Measurements from ENCODE around the gene B3GAT1.

B3GAT1 gene

DNA sequence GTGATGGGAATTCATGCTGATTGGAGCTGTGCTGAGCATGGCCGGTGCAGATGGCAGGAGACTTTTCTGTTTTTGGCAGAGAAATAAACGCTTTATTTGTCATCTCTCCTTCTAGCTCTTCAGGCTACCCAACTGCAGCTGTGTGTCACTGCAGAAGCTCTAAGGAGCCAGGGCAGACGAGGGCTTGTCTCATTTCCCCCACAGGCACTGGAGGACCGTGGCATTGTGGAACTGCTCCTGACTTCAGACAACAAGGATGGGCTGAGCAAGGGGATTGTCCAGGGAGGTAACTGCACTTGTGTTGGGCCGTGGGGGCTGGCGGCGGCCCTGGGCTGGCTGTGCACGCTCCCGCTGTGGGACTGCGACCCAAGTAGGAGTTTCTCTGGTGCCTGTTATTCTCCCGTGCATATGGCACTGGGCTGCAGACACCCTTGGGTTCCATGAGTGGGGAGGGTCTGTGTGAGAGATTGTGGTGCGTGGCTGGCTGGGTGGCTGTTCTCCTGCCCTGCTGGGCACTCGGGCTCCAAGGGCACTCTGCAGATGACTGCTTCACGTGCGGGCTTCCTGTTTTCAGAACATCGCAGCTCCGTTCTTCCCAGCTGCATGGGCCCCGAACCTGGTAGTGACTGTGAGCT, 53.1 kb downstream of the B3GAT1 start:
- TF ChIP-seq, protein P1, sequence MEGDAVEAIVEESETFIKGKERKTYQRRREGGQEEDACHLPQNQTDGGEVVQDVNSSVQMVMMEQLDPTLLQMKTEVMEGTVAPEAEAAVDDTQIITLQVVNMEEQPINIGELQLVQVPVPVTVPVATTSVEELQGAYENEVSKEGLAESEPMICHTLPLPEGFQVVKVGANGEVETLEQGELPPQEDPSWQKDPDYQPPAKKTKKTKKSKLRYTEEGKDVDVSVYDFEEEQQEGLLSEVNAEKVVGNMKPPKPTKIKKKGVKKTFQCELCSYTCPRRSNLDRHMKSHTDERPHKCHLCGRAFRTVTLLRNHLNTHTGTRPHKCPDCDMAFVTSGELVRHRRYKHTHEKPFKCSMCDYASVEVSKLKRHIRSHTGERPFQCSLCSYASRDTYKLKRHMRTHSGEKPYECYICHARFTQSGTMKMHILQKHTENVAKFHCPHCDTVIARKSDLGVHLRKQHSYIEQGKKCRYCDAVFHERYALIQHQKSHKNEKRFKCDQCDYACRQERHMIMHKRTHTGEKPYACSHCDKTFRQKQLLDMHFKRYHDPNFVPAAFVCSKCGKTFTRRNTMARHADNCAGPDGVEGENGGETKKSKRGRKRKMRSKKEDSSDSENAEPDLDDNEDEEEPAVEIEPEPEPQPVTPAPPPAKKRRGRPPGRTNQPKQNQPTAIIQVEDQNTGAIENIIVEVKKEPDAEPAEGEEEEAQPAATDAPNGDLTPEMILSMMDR (IDR thresholded peaks at IDR 0.05) = no peak
- no peak for TF ChIP-seq ZFX (IDR thresholded peaks at IDR 0.05; ENCODE audit: borderline replicate concordance)
- H3K27ac ChIP-seq = no peak overlapping the region

DNA sequence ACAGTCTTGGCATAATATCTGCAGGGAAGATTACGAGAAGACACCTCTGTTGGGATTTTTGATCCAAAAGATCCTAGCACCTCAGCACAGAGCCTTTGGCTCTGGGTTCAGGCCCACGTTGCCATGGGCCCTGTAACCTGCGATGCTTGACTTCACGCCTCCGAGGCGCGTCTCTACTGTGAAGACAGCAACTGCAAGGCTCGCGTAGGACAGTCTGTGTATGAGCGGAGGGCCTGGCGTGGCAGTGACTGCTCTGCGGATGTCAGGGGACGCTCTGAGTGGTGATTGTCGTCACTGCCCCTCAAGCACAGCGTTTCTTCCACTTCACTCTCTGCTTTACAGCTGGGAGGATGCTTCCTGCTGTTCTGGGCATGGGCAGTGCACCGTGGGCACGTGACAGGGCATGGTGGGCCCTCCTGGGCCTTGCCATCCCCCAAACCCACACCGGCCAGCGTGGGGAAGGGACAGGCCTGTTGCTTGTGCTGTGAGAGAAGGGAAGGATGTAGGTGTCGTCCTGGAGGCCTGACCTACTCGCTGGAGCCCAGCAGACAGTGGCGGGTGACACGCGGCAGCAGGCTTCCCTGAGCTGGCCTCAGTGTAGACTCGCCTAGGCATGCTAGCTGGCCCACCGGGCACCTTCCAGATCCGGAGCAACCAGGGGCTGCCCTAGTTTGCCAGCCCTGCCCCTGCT, 53.7 kb downstream of the B3GAT1 start:
- no peak for TF ChIP-seq ZFX (IDR thresholded peaks at IDR 0.05; ENCODE audit: borderline replicate concordance)
- TF ChIP-seq, protein P1 (IDR thresholded peaks at IDR 0.05) = no peak
- H3K27ac ChIP-seq = no peak overlapping the region

DNA sequence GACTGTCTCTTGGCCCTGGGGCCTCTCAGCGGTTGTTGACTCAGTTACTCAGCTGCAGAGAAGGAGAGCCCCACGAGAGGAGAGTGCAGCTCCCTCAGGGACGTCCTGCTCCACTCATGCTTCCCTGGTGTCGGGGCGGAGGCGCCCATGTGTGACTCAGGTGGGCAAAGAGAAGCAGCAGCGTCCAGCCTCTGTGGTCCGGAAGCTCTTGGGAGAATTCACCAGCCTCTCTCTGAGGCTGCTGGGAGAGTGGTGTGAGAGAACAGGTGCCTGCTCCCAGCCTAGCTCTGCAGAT, 54.5 kb downstream of the B3GAT1 start:
- no peak overlapping the region for H3K27ac ChIP-seq
- no peak for TF ChIP-seq ZFX (IDR thresholded peaks at IDR 0.05; ENCODE audit: borderline replicate concordance)
- TF ChIP-seq, protein P1 (IDR thresholded peaks at IDR 0.05) = no peak

DNA sequence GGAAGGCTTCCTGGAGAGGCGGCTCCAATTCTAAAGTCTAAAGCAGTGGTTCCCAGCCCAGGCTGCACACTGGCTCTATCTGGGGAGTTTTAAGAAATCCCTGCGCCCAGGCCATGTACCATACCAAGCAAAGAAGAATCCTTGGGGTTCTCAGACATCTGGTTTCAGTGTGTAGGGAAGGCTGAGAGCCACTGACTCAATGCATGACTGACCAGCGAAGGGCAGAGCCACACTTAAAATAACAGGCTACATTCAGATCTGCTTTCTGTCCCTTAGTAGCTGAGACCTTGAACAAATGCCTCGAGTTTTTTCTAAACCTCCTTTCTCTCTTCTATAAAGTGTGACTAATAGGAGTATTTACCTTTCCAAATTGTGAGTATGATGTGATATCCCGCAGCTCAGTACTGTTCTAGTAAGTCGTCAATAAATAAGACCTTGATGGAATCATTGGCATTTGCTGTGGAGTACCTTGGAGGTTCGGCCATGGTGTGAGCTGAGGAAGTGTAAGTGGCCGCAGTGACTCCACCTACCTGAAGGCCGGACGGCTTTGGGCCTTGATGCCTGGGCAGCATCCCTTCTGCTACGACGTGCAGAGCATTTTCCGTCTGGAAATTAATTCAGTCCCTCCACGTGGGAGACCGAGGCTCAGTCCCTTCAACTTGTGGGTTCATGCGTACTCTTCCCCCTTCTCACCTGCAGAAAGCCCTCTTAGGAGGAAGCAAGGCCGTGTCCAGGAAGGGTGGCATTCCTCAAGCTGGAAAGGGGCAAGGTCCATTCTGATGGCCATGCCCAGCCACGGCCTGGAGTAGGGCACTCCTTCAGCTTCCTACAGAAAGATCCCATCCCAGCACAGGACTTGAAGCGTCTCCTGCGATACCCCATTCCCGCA, 55.1 kb downstream of the B3GAT1 start:
- TF ChIP-seq, protein P1 (IDR thresholded peaks at IDR 0.05) = no peak
- no peak for TF ChIP-seq ZFX (IDR thresholded peaks at IDR 0.05; ENCODE audit: borderline replicate concordance)
- no peak overlapping the region for H3K27ac ChIP-seq

DNA sequence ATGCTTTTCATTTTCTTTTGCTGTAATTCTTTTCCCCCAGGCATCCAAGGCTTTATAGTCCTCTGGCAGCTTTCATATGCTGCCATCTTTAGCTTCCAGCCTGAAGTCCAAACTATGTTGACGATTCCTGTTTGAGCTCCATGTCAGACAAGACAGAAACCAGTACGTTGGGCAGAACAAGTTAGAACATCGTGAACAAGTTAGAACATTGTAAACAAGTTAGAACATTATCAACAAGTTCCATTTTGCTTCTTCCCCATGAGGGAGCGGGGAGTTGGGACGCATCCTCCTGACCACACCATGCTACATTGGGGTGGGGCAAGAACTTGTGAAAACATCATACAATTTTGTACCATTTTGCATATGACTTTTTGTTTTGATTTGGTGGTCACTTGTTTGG, 56.4 kb downstream of the B3GAT1 start:
- no peak overlapping the region for H3K27ac ChIP-seq
- TF ChIP-seq, protein P1 (IDR thresholded peaks at IDR 0.05) = no peak
- no peak for TF ChIP-seq ZFX (IDR thresholded peaks at IDR 0.05; ENCODE audit: borderline replicate concordance)

DNA sequence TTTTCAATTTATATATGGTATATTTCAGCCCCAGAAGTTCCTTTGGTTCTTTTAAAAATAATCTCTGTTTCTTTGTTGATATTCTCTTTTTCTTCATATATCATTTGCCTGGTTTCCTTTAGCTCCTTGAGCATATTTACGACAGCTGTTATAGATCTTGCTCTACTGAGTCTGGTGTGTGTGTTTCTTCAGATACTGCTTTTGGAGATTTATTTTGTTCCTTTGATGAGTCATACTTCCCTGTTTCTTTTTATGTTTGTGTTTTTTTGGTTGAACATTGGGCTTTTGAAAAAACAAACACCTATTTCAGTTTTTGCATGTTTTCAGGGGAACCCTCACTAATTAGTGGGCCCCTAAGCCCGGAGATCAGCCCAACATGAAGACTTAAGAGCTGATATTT, 56.9 kb downstream of the B3GAT1 start:
- TF ChIP-seq ZFX (IDR thresholded peaks at IDR 0.05; ENCODE audit: borderline replicate concordance) = no peak
- TF ChIP-seq, protein P1 (IDR thresholded peaks at IDR 0.05) = no peak
- no peak overlapping the region for H3K27ac ChIP-seq

DNA sequence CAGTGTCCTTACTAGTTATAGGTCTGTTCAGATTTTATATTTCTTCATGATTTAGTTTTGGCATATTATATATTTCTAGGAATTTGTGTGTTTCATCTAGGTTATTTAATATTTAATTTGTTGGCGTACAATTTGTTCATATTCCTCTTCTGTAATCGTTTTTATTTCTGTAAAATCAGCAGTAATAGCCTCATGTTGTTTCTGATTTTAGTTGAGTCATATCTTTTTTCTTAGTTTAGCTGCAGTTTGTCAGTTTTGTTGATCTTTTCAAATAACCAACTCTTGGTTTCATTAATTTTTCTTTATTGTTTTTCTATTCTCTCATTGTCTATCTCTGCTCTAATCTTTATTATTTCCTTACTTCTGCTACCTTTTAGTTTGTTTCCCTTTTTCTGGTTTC, 59.9 kb downstream of the B3GAT1 start:
- TF ChIP-seq ZFX (IDR thresholded peaks at IDR 0.05; ENCODE audit: borderline replicate concordance) = no peak
- TF ChIP-seq, protein P1 (IDR thresholded peaks at IDR 0.05) = no peak
- no peak overlapping the region for H3K27ac ChIP-seq
